GM10266 (cell line): ENCODE data around the gene PLK3.
"Not testable (repeated sequence)": the region's sequence is repeated elsewhere in the genome, so short reads cannot be mapped to it uniquely, and the experiment has no call there.

Experiments used
- DNase-seq: peaks from one replicate; pipeline ENCODE4 v3.0.0; 2012; ENCODE audit errors: extremely low spot score
- CTCF ChIP-seq: IDR thresholded peaks from 2 replicates; pipeline ENCODE4 v1.5.1; 2012; ENCODE audit warnings: mild to moderate bottlenecking, low read depth; ENCODE audit not compliant: control insufficient read depth, insufficient read depth; ENCODE audit errors: missing control alignments

Gene PLK3

GRCh38 chr1:44807364-44808062 is 7.3 kb downstream of the PLK3 start:
- DNase-seq, result peak; percentile 88
- no peak for TF ChIP-seq CTCF

DNA sequence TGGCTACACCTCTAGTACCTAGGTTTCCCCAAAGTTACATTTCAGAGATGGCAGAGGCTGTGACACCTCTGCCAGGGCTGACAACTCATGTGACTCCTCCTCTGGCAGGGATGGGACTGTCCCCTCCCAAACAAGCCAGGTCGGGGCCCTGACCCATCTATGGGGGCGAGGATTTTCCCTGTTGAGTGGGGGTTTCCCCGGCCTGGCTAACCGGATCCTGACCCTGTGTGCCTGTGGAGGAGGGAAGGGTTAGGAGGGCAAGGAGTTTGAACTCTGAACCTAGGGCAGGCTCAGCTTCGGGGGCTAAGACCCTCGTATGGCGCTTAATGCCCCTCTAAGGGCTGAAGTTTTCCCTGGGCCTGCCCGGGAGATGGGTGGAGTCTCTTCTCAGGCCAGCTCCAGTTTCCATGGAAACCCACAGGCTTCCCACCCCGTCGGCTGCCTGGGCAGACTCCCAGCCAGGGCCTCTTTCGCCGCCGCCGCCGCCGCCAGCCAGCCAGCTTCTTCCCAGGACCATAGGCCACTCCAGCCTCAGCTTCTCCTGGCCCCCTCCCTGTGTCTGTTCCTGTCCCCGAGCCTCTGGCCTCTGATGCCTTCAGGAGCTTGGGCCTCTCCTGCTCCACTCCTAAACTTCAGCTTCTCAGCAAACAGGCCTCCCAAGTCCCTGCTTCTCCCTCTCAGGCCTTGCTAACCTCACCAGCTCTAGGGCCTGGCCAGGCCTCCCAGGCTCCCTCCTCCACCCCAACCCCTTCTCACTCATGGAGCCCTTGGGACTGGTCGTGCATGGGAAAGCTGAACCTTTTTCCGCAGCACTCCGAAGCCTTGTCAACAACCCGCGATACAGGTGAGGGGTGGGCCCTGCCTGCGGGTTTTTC is 8.1 kb downstream of the PLK3 start, which contains the start of gene BTBD19:
Gene BTBD19 (plus strand): TSS at position 461 of the 875 bp plus-strand sequence. CDS start 298 bp downstream, at position 759.
- DNase-seq, result peak; percentile 77
- TF ChIP-seq CTCF, result no peak

DNA sequence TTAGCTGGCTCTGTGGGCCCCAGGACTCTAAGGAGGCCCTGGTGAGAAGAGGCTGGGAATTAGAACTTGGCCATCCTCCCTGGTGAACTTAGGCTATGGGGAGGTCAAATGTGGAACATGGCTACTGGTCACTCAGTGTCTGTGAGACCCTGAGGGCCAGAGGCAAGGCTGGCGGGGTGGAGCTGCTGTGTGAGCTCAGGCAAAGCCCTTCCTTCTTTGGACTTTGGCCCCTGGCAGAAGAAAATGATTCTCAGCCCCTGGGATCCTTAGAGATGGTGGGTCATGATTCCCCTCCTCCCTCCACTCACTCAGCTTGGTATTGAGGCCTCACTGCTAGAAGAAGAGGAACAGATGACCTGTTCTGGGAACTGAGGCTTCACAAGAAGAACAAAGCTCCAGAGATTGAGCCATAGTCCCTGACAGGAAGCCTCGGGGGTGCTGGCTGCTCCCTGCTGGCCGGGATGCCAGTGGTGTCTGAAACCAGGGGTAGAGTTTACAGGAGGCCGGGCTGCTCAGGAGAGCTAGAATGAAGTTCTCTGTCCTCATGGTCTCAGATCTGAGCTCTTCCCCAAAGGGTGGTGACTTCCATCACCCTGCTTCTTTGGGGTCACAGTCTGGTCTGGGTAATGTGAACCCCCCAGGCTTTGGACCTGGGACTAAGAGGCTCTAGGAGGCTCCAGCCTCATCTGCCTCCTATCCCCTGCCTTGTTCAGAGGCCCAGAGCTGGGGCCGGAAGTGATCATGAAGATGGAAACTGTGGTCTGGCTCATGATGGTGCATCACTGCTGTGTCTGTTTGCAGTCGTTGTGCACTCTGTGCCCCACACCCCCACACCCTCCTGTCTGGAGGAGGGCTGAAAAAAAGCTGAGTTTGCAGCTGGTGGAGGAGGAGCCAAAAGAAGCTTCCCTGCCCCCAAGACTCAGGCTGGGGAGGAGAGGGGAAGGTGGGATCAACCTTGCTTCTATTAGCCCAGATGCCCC is 9.1 kb downstream of the PLK3 start:
- no peak for TF ChIP-seq CTCF
- peak; percentile 88 for DNase-seq

DNA sequence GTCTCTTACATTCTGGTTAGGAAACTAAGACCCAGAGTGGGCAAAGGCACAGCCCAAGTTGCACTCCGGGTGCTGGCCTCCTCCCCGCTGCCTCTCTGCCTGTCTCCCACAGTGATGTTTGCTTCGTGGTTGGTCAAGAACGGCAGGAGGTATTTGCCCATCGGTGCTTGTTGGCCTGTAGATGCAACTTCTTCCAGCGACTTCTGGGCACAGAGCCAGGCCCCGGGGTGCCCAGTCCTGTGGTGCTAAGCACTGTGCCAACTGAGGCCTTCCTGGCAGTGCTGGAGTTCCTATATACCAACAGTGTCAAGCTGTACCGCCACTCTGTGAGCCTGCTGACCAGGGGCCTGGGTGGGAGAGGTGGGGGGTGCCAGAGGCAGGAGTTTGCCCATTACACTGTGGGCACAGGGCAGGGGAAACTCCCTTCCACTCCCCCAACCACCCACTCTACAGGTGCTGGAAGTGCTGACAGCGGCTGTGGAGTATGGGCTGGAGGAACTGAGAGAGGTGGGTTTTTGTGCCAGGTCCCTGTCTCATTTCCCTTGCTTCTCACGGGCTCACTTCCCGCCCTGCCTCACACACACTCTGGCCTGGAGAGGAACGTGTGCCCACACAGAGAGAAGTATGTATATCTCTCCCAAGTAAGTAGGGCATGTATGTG is 10.1 kb downstream of the PLK3 start:
- no peak for TF ChIP-seq CTCF
- no peak for DNase-seq

DNA sequence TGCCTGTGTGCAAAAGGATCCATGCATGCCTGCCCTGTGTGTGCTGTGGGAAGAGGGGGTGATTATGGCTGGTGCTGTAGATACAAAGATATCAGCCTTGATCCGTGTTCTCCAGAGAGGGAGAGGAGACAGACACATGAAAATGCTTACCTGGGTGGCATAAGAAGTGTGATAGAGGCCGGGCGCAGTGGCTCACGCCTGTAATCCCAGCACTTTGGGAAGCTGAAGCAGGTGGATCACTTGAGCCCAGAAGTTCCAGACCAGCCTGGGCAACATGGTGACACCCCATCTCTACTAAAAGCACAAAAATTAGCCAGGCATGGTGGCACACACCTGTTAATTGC is 10.6 kb downstream of the PLK3 start:
- DNase-seq, result not testable (repeated sequence)

DNA sequence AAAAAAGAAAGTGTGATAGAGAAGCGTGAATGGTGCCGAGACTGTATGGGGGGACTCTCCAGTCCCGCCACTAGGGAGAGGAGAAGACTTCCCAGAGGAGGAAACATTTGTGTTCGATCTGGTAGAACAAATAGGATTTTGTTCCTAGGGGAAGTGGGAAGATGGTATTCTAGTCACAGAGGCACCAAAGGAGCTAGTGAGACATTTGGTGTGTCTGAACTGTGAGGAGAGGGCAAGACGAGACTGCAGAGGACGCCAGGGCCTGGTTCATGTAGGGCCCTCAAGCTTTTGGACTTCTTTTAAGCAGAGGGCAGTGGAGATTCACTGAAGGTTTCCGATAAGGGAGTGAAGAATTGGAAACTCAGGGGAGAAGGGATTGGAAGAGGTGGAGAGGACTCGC is 11.1 kb downstream of the PLK3 start:
- TF ChIP-seq CTCF, result no peak
- DNase-seq, result no peak
